Cardiac fibroblast (primary cell): ENCODE results near the gene RNF44.

Source experiments
- DNase-seq, 2 donors: peaks; one replicate each; pipeline versions ENCODE4 v3.0.0 to v3.0.0-alpha.2; 2010; ENCODE audit warnings: low read depth in 2 of 2
- H3K4me3 ChIP-seq, 2 donors: replicated peaks in 1 of 2; 1 replicate in 1 of 2; 2 replicates in 1 of 2; pipeline ENCODE4 v1.5.1; 2011; ENCODE audit warnings: low read depth in 2 of 2, low read length in 2 of 2, mild to moderate bottlenecking in 2 of 2, moderate library complexity in 1 of 2
- TF ChIP-seq, protein P1 (sequence below): IDR thresholded peaks from one replicate; pipeline ENCODE4 v1.5.1; 2011; ENCODE audit warnings: low read depth, mild to moderate bottlenecking, low read length, inconsistent platforms

RNF44 gene

GRCh38 chr5:176513788-176514187 lies 23.4 kb downstream of the RNF44 start:
- no peak for DNase-seq
- TF ChIP-seq, protein P1, sequence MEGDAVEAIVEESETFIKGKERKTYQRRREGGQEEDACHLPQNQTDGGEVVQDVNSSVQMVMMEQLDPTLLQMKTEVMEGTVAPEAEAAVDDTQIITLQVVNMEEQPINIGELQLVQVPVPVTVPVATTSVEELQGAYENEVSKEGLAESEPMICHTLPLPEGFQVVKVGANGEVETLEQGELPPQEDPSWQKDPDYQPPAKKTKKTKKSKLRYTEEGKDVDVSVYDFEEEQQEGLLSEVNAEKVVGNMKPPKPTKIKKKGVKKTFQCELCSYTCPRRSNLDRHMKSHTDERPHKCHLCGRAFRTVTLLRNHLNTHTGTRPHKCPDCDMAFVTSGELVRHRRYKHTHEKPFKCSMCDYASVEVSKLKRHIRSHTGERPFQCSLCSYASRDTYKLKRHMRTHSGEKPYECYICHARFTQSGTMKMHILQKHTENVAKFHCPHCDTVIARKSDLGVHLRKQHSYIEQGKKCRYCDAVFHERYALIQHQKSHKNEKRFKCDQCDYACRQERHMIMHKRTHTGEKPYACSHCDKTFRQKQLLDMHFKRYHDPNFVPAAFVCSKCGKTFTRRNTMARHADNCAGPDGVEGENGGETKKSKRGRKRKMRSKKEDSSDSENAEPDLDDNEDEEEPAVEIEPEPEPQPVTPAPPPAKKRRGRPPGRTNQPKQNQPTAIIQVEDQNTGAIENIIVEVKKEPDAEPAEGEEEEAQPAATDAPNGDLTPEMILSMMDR, result no peak
- H3K4me3 ChIP-seq, result no peak overlapping the region

DNA sequence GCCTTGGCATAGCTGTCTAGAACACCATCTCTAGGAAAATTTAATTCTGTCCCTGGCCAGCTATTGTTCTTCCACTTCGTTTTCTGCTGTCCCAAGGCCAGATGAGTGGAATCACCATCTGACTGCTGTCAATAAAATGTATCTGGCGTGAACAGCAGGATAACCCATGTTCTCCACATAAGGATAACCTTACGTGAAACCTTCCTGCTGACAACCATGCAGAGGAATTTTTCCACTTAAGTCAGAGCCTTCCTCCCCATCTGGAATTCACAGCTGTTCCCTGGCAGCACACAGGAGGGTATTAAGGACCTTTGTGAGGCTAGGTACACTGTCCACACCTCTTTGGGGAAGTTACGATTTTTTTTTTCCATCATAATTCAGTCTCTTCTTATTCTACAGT lies 28.6 kb downstream of the RNF44 start:
- no peak overlapping the region for H3K4me3 ChIP-seq
- peak in 1 of 2 donors; percentile 18 for DNase-seq
- TF ChIP-seq, protein P1, result no peak

GRCh38 chr5:176507911-176508310 lies 29.3 kb downstream of the RNF44 start:
- DNase-seq, result no peak
- TF ChIP-seq, protein P1, result no peak
- H3K4me3 ChIP-seq, result no peak overlapping the region

GRCh38 chr5:176503496-176503895 lies 33.7 kb downstream of the RNF44 start:
- TF ChIP-seq, protein P1, result no peak
- H3K4me3 ChIP-seq, result no peak overlapping the region
- DNase-seq, result no peak

GRCh38 chr5:176501333-176501732 lies 35.9 kb downstream of the RNF44 start:
- peak; percentile 65 to 91 for DNase-seq
- TF ChIP-seq, protein P1, result no peak
- H3K4me3 ChIP-seq, result no peak overlapping the region

DNA sequence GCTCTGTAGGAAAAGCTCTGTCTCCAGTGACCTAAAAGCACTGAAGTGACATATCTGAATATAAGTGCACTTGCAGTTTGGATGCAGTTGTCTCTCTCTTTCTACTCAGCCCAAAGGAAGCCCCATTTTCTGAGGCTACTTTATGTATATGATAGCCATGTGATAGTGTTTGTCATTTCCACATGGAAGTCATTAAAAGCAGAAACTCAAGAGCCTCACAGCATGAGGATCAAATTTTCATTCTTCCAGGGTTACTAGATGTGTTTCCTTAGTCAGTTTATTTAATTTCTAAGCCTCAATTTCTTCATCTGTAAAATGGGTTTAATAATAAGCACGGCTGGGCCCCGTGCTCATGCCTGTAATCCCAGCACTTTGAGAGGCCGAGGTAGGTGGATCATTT lies 36.7 kb downstream of the RNF44 start:
- no peak overlapping the region for H3K4me3 ChIP-seq
- TF ChIP-seq, protein P1, result no peak
- DNase-seq, result no peak

DNA sequence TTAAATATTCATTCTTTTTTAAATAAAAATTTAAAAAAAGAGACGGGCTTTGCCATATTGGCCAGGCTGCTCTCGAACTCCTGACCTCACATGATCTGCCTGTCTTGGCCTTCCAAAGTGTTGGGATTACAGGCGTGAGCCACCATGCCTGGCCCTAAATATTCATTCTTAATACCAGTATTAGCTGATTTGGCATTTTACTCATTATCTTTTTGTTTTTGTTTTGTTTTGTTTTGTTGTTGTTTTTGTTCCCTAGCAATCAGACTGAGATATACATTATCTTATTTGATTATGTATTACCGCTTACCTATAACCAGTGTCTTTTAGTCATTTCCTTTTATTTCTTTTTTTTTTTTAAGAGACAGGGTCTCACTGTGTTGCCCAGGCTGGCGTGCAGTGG lies 37.9 kb downstream of the RNF44 start:
- H3K4me3 ChIP-seq, result no peak overlapping the region
- DNase-seq, result no peak
- TF ChIP-seq, protein P1, result no peak
